Left renal cortex interstitium (tissue), 4 donors: Measurements from ENCODE around the gene WDFY1. TPM values are rescaled to one million over a fixed set of nuclear protein-coding genes. Genes with fewer than 3 reads are reported as not detected.

ENCODE experiments used
- DNase-seq, 4 donors: peaks; one replicate each; pipeline ENCODE4 v3.0.0-alpha.2; 2013; ENCODE audit warnings: low read depth in 4 of 4, low spot score in 2 of 4, missing footprints in 1 of 4
- polyA plus RNA-seq, 4 donors: library from polyadenylated mRNA; unstranded; fragments of 120-200 nt; gene quantifications; one replicate each; pipeline ENCODE4 v1.2.1, GENCODE V29; 2013; ENCODE audit not compliant: insufficient read length in 4 of 4

Gene WDFY1
- polyA plus RNA-seq, result 10 to 100 TPM; 57.5 to 64.0 (median 59.6) TPM

- DNase-seq, result peak in 3 of 4 donors; percentile 68 to 82 (median 79)
Observed at GRCh38 chr2:223944703-223945531, at the start of gene WDFY1. Gene WDFY1 (minus strand): TSS chr2:223945335. CDS start chr2:223945284, 51 bp downstream.

- DNase-seq, result no peak
Observed at GRCh38 chr2:223994562-223995162, 49.5 kb upstream of the WDFY1 start.

GRCh38 chr2:223993634-223994232 lies 48.6 kb upstream of the WDFY1 start:
- peak in 1 of 4 donors; percentile 80 for DNase-seq

- no peak for DNase-seq
Observed at GRCh38 chr2:223991611-223992010, 46.5 kb upstream of the WDFY1 start.

- no peak for DNase-seq
Observed at GRCh38 chr2:223989856-223990232, 44.7 kb upstream of the WDFY1 start.

- DNase-seq, result no peak
Observed at GRCh38 chr2:223989206-223989855, 44.2 kb upstream of the WDFY1 start.

- no peak for DNase-seq
Observed at GRCh38 chr2:223981241-223981640, 36.1 kb upstream of the WDFY1 start.

GRCh38 chr2:223980803-223981202 lies 35.7 kb upstream of the WDFY1 start:
- no peak for DNase-seq

- no peak for DNase-seq
Observed at GRCh38 chr2:223980397-223980735, 35.2 kb upstream of the WDFY1 start.

GRCh38 chr2:223979730-223980396 lies 34.7 kb upstream of the WDFY1 start:
- no peak for DNase-seq

GRCh38 chr2:223978451-223978850 lies 33.3 kb upstream of the WDFY1 start:
- DNase-seq, result no peak

GRCh38 chr2:223976635-223977226 lies 31.6 kb upstream of the WDFY1 start:
- no peak for DNase-seq

GRCh38 chr2:223973606-223974005 lies 28.5 kb upstream of the WDFY1 start:
- no peak for DNase-seq

GRCh38 chr2:223972656-223973102 lies 27.5 kb upstream of the WDFY1 start:
- DNase-seq, result no peak

GRCh38 chr2:223971731-223972130 lies 26.6 kb upstream of the WDFY1 start:
- DNase-seq, result no peak

GRCh38 chr2:223970343-223971128 lies 25.4 kb upstream of the WDFY1 start:
- DNase-seq, result no peak

GRCh38 chr2:223969856-223970255 lies 24.7 kb upstream of the WDFY1 start:
- no peak for DNase-seq

GRCh38 chr2:223969315-223969714 lies 24.2 kb upstream of the WDFY1 start:
- DNase-seq, result no peak

- no peak for DNase-seq
Observed at GRCh38 chr2:223967981-223968380, 22.8 kb upstream of the WDFY1 start.
